HCT116 (cell line): ENCODE data around the gene FHL2. TPM values are rescaled to one million over a fixed set of nuclear protein-coding genes. Genes with fewer than 3 reads are reported as not detected.

ENCODE experiments used
- ATAC-seq: fragments of 200-7000 bp; cut with Tn5 transposase; 2 replicates; pipeline ENCODE4 v1.9.1; 2020; ENCODE audit warnings: mild to moderate bottlenecking, moderate library complexity
- BruUV-seq: library from RNA; stranded (reverse); fragments of 400-500 nt; replicated peaks from 2 replicates; lab custom pipeline; 2021; lab: Mats Ljungman, UMichigan
- CTCF ChIA-PET: fragments of 300-600 bp; sonication (Branson Sonifier 250); formaldehyde crosslinking; loops from one replicate; lab custom pipeline; 2021; ENCODE audit warnings: antibody characterized with exemption; lab: Charles Lee
- POLR2A ChIA-PET: fragments of 300-600, 350-600 bp; sonication (Branson Sonifier 250); formaldehyde crosslinking; loops from one replicate; lab custom pipeline; 2021; ENCODE audit warnings: antibody characterized with exemption; lab: Charles Lee
- RAD21 ChIA-PET, 2 experiments: fragments of 300-600 bp; sonication (Branson Sonifier 250); formaldehyde crosslinking; loops; one replicate each; lab custom pipeline; 2023; ENCODE audit warnings: low total read pairs in 2 of 2; ENCODE audit not compliant: uncharacterized antibody in 2 of 2, unreplicated experiment in 2 of 2, low non-redundant PET in 1 of 2; lab: Charles Lee
- DNase-seq: peaks from one replicate; pipeline ENCODE4 v3.0.0-alpha.2; 2010; ENCODE audit warnings: low read depth, low spot score
- H2AFZ ChIP-seq: fragments of 200-600 bp; shearing (Covaris generic), sonication (generic); 2 replicates; pipeline ENCODE4 v1.6.1; 2017; ENCODE audit warnings: low read depth, mixed run types, mixed read lengths, antibody characterized with exemption, low read length; ENCODE audit not compliant: poor library complexity, severe bottlenecking
- H3K27ac ChIP-seq: 2 replicates; pipeline ENCODE4 v1.5.1; 2012; ENCODE audit warnings: low read depth, low read length
- H3K27me3 ChIP-seq: fragments of 200-600 bp; sonication (generic); 2 replicates; pipeline ENCODE4 v1.6.1; 2016; ENCODE audit warnings: mixed run types, low read length, mixed read lengths; ENCODE audit not compliant: insufficient read depth
- H3K36me3 ChIP-seq, 2 experiments: fragments of 200-500 bp in 1 of 2; fragments of 200-600 bp in 1 of 2; sonication (Bioruptor generic) in 1 of 2; sonication (generic) in 1 of 2; 2 replicates each; pipeline versions ENCODE4 v1.5.1 to v1.6.1; 2014 to 2016; ENCODE audit warnings: low read length in 2 of 2, inconsistent platforms in 1 of 2, mixed read lengths in 1 of 2, mixed run types in 1 of 2; ENCODE audit not compliant: insufficient read depth in 2 of 2, control insufficient read depth in 1 of 2
- H3K4me1 ChIP-seq, 2 experiments: fragments of 200-600 bp in 1 of 2; sonication (generic) in 1 of 2; 2 replicates each; pipeline versions ENCODE4 v1.5.1 to v1.6.1; 2012 to 2017; ENCODE audit warnings: low read length in 2 of 2, inconsistent platforms in 1 of 2, mild to moderate bottlenecking in 1 of 2, mixed read lengths in 1 of 2, mixed run types in 1 of 2, moderate library complexity in 1 of 2; ENCODE audit not compliant: insufficient read depth in 2 of 2, control insufficient read depth in 1 of 2
- H3K4me2 ChIP-seq: fragments of 200-600 bp; sonication (generic); 2 replicates; pipeline ENCODE4 v1.6.1; 2017; ENCODE audit warnings: mixed run types, low read length, mixed read lengths
- H3K4me3 ChIP-seq, 2 experiments: fragments of 200-600 bp in 1 of 2; sonication (generic) in 1 of 2; replicated peaks in 1 of 2; 2 replicates each; pipeline ENCODE4 v1.5.1; 2011 to 2016; ENCODE audit warnings: low read length in 2 of 2, control low read depth in 1 of 2, low read depth in 1 of 2, mild to moderate bottlenecking in 1 of 2, mixed read lengths in 1 of 2, mixed run types in 1 of 2
- H3K79me2 ChIP-seq: fragments of 200-600 bp; sonication (generic); 2 replicates; pipeline ENCODE4 v1.6.1; 2017; ENCODE audit warnings: mild to moderate bottlenecking, mixed run types, low read length, moderate library complexity, mixed read lengths; ENCODE audit not compliant: insufficient read depth
- H3K9ac ChIP-seq: fragments of 200-600 bp; sonication (generic); 2 replicates; pipeline ENCODE4 v1.6.1; 2016; ENCODE audit warnings: low read length, mixed read lengths
- H3K9me2 ChIP-seq: fragments of 200-600 bp; sonication (generic), shearing (Covaris generic); 2 replicates; pipeline ENCODE4 v1.6.1; 2017; ENCODE audit warnings: mixed run types, mild to moderate bottlenecking, moderate library complexity; ENCODE audit not compliant: insufficient read depth
- H3K9me3 ChIP-seq, 2 experiments: fragments of 200-500 bp in 1 of 2; fragments of 200-600 bp in 1 of 2; sonication (Bioruptor generic) in 1 of 2; sonication (generic) in 1 of 2; 2 replicates each; pipeline ENCODE4 v1.6.1; 2014 to 2017; ENCODE audit warnings: low read length in 2 of 2, mixed read lengths in 2 of 2, inconsistent platforms in 1 of 2, low read depth in 1 of 2, mild to moderate bottlenecking in 1 of 2, mixed run types in 1 of 2, moderate library complexity in 1 of 2; ENCODE audit not compliant: control insufficient read depth in 1 of 2, insufficient read depth in 1 of 2
- H4K20me1 ChIP-seq: fragments of 200-600 bp; sonication (generic), shearing (Covaris generic); 2 replicates; pipeline ENCODE4 v1.6.1; 2017; ENCODE audit warnings: mixed run types, mild to moderate bottlenecking, moderate library complexity; ENCODE audit not compliant: insufficient read depth
- CBX3 ChIP-seq: IDR thresholded peaks from 2 replicates; pipeline ENCODE4 v1.6.1; 2012; ENCODE audit warnings: low read depth
- CEBPB ChIP-seq: IDR thresholded peaks from 2 replicates; pipeline ENCODE4 v1.6.1; 2012; ENCODE audit warnings: low read depth
- ELF1 ChIP-seq: IDR thresholded peaks from 2 replicates; pipeline ENCODE4 v1.6.1; 2012; ENCODE audit warnings: low read depth, borderline replicate concordance
- EZH2phosphoT487 ChIP-seq: fragments of 200-600 bp; IDR thresholded peaks from 2 replicates; pipeline ENCODE4 v1.6.1; 2018; ENCODE audit warnings: antibody characterized with exemption, borderline replicate concordance
- FOSL1 ChIP-seq: IDR thresholded peaks from 2 replicates; pipeline ENCODE4 v1.6.1; 2012; ENCODE audit warnings: low read depth
- JUND ChIP-seq: IDR thresholded peaks from 2 replicates; pipeline ENCODE4 v1.6.1; 2012
- POLR2AphosphoS5 ChIP-seq: IDR thresholded peaks from 2 replicates; pipeline ENCODE4 v1.6.1; 2011; ENCODE audit warnings: mild to moderate bottlenecking, low read depth, low read length, moderate library complexity
- SIN3A ChIP-seq: IDR thresholded peaks from 2 replicates; pipeline ENCODE4 v1.6.1; 2012; ENCODE audit warnings: low read depth
- TCF7L2 ChIP-seq: IDR thresholded peaks from 2 replicates; pipeline ENCODE4 v1.7.0; 2011; ENCODE audit warnings: borderline replicate concordance, inconsistent platforms; ENCODE audit not compliant: insufficient read depth, insufficient read length; ENCODE audit errors: extremely low read depth
- YY1 ChIP-seq: IDR thresholded peaks from 2 replicates; pipeline ENCODE4 v1.6.1; 2011; ENCODE audit warnings: low read length, low read depth, moderate library complexity, mild to moderate bottlenecking; ENCODE audit not compliant: insufficient replicate concordance; ENCODE audit errors: extremely low read depth
- ZFX ChIP-seq: fragments of 450-650 bp; IDR thresholded peaks from 2 replicates; pipeline ENCODE4 v1.6.1; 2017
- intact Hi-C: fragments of 100-400 bp; cut with micrococcal nuclease; formaldehyde crosslinking; loops from 2 replicates; pipeline ENCODE4 v1.10.0; 2022
- total RNA-seq: library from RNA; stranded (reverse); gene quantifications from one replicate; pipeline ENCODE4 v1.2.1, GENCODE V29; 2021; ENCODE audit not compliant: unreplicated experiment
- TF ChIP-seq, protein P1 (sequence below): IDR thresholded peaks from 2 replicates; pipeline ENCODE4 v1.6.1; 2012
- TF ChIP-seq, protein P2 (sequence below), 3 experiments: fragments of 200-600 bp in 1 of 3; sonication (generic) in 1 of 3; IDR thresholded peaks in 2 of 3; conservative IDR thresholded peaks in 1 of 3; 2 replicates each; pipeline ENCODE4 v1.5.1; 2012 to 2017; ENCODE audit warnings: low read depth in 2 of 3, low read length in 2 of 3, antibody characterized with exemption in 1 of 3, borderline replicate concordance in 1 of 3, control low read depth in 1 of 3, mild to moderate bottlenecking in 1 of 3, mixed read lengths in 1 of 3, mixed run types in 1 of 3, moderate library complexity in 1 of 3; ENCODE audit not compliant: insufficient read depth in 1 of 3

The FHL2 gene
- total RNA-seq, 1 experiment from 2014 or later, result 86.6 TPM

DNA sequence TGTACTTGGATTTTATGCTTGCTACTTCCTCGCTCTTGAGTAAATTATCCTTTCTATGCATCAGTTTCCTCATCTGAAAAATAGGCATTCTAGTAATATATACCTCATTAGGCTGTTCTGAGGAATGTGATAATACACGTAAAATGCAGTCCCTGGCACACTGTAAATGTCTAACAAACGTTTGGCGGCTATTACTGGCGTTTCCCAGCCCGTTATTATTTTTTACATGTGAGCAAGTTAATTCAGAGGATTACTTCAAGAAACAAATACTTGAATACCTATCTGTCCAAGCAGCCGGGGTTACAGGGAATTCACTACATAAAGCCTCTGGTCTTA lies 62.1 kb downstream of the FHL2 start:
- Histone ChIP-seq H3K4me3 (peak overlapping the region; percentile 89 to 93), H2AFZ (no peak overlapping the region), H3K36me3 (peaks cover 15 to 19% of the 10 kb centered on the region in 2 experiments; a peak in 3 of 4 replicates), H3K4me2 (peak overlapping the region; percentile 85), H3K9me2 (no peaks in the 10 kb centered on the region), H3K27me3 (no peaks in the 10 kb centered on the region), H3K4me1 (peaks cover 7 to 17% of the 10 kb centered on the region in 2 experiments), H3K9ac (peak overlapping the region; percentile 92)
- BruUV-seq, result TSS peak; percentile 89
- RAD21 ChIA-PET, result no interaction called here
- ATAC-seq, result no peak
- TF ChIP-seq POLR2AphosphoS5 (no peak), CEBPB (no peak), JUND (no peak)
- TF ChIP-seq, all 23 proteins: peak for 0
- DNase-seq, result no peak
- H3K27ac ChIP-seq, result peak overlapping the region; percentile 91
- peaks cover 61% of the 10 kb centered on the region for H3K79me2 ChIP-seq
- ChIA-PET CTCF (no interaction called here), POLR2A (no interaction called here)
- H4K20me1 ChIP-seq, result no peaks in the 10 kb centered on the region
- H3K9me3 ChIP-seq, result no peaks in the 10 kb centered on the region
- intact Hi-C loops, result loop anchor here (5.0 kb wide), 1 partner anchor 66 kb away; no protein-coding TSS in a partner anchor

DNA sequence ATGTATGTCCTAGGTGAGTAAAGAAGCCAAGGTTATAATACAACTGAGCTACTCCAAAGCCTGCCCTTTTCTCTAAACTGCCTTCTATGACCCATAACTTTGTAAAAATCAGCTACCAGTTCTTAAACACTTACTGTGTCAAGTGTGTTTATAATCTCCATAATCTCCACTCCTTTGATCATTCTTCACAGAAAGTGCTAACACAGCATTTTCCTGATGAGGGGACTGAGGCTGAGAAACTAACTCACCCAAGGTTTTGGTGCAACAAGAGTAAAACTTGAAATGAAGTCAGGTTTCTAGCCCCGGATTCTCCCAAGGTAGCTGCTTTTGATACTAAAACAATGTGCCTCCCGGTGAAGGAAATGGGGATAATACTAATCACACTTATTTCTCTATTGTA lies 63.4 kb downstream of the FHL2 start:
- H3K4me1 ChIP-seq, result peaks cover 13 to 23% of the 10 kb centered on the region in 2 experiments
- no TSS peak for BruUV-seq
- POLR2A ChIA-PET, result no interaction called here
- H2AFZ ChIP-seq, result no peak overlapping the region
- no peak for DNase-seq
- no peak overlapping the region for H3K4me3 ChIP-seq
- H3K9me3 ChIP-seq, result no peaks in the 10 kb centered on the region
- H3K4me2 ChIP-seq, result peak overlapping the region; percentile 85; the same call in 1 of the 2 replicates
- no peak for ATAC-seq
- no peak overlapping the region for H3K27ac ChIP-seq
- H3K79me2 ChIP-seq, result peaks cover 48% of the 10 kb centered on the region
- intact Hi-C loops, result loop anchor here (5.0 kb wide), 1 partner anchor 67 kb away; no protein-coding TSS in a partner anchor
- no peaks in the 10 kb centered on the region for H3K9me2 ChIP-seq
- TF ChIP-seq TCF7L2 (no peak), SIN3A (no peak), YY1 (no peak), EZH2phosphoT487 (no peak), FOSL1 (no peak), ELF1 (no peak), ZFX (no peak), CBX3 (no peak)
- TF ChIP-seq, protein P1, sequence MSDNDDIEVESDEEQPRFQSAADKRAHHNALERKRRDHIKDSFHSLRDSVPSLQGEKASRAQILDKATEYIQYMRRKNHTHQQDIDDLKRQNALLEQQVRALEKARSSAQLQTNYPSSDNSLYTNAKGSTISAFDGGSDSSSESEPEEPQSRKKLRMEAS, result no peak
- TF ChIP-seq, protein P2, sequence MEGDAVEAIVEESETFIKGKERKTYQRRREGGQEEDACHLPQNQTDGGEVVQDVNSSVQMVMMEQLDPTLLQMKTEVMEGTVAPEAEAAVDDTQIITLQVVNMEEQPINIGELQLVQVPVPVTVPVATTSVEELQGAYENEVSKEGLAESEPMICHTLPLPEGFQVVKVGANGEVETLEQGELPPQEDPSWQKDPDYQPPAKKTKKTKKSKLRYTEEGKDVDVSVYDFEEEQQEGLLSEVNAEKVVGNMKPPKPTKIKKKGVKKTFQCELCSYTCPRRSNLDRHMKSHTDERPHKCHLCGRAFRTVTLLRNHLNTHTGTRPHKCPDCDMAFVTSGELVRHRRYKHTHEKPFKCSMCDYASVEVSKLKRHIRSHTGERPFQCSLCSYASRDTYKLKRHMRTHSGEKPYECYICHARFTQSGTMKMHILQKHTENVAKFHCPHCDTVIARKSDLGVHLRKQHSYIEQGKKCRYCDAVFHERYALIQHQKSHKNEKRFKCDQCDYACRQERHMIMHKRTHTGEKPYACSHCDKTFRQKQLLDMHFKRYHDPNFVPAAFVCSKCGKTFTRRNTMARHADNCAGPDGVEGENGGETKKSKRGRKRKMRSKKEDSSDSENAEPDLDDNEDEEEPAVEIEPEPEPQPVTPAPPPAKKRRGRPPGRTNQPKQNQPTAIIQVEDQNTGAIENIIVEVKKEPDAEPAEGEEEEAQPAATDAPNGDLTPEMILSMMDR (IDR thresholded peaks at IDR 0.05 in 2 of 3, conservative IDR thresholded peaks at IDR 0.05 in 1 of 3; ENCODE audit: borderline replicate concordance in 1 of 3, insufficient read depth in 1 of 3, low read depth in 2 of 3, low read length in 2 of 3), result no peak
- TF ChIP-seq, all 23 proteins: peak for 0
- ChIA-PET RAD21 (no interaction called here), CTCF (interaction anchor here (0.8 kb wide), 1 partner anchor 41 kb away, joined by 3 read pairs; no protein-coding TSS in a partner anchor)
- no peaks in the 10 kb centered on the region for H4K20me1 ChIP-seq
- H3K36me3 ChIP-seq, result peaks cover 6 to 12% of the 10 kb centered on the region in 2 experiments; a peak in 3 of 4 replicates
- no peaks in the 10 kb centered on the region for H3K27me3 ChIP-seq
- H3K9ac ChIP-seq, result no peak overlapping the region
